ENCODE data around the gene MRPL43. TPM values are rescaled to one million over a fixed set of nuclear protein-coding genes. Genes with fewer than 3 reads are reported as not detected.

Gene MRPL43
- total and polyA plus RNA-seq, 2 experiments from 2014 or later, result 60.4 to 126 TPM

GRCh38 chr10:100995181-100995580 lies 7.9 kb upstream of the MRPL43 start (continued):
- TF ChIP-seq, protein P1, sequence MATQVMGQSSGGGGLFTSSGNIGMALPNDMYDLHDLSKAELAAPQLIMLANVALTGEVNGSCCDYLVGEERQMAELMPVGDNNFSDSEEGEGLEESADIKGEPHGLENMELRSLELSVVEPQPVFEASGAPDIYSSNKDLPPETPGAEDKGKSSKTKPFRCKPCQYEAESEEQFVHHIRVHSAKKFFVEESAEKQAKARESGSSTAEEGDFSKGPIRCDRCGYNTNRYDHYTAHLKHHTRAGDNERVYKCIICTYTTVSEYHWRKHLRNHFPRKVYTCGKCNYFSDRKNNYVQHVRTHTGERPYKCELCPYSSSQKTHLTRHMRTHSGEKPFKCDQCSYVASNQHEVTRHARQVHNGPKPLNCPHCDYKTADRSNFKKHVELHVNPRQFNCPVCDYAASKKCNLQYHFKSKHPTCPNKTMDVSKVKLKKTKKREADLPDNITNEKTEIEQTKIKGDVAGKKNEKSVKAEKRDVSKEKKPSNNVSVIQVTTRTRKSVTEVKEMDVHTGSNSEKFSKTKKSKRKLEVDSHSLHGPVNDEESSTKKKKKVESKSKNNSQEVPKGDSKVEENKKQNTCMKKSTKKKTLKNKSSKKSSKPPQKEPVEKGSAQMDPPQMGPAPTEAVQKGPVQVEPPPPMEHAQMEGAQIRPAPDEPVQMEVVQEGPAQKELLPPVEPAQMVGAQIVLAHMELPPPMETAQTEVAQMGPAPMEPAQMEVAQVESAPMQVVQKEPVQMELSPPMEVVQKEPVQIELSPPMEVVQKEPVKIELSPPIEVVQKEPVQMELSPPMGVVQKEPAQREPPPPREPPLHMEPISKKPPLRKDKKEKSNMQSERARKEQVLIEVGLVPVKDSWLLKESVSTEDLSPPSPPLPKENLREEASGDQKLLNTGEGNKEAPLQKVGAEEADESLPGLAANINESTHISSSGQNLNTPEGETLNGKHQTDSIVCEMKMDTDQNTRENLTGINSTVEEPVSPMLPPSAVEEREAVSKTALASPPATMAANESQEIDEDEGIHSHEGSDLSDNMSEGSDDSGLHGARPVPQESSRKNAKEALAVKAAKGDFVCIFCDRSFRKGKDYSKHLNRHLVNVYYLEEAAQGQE (IDR thresholded peaks at IDR 0.05; ENCODE audit: unreplicated experiment), result no peak
- TF ChIP-seq STAT1 (IDR thresholded peaks at IDR 0.05; ENCODE audit: unreplicated experiment), result no peak
- no peak for TF ChIP-seq POLR2AphosphoS5 (IDR thresholded peaks at IDR 0.05; ENCODE audit: low read depth)
- TF ChIP-seq EZH2 (IDR thresholded peaks at IDR 0.05; ENCODE audit: low read depth, unreplicated experiment), result no peak

DNA sequence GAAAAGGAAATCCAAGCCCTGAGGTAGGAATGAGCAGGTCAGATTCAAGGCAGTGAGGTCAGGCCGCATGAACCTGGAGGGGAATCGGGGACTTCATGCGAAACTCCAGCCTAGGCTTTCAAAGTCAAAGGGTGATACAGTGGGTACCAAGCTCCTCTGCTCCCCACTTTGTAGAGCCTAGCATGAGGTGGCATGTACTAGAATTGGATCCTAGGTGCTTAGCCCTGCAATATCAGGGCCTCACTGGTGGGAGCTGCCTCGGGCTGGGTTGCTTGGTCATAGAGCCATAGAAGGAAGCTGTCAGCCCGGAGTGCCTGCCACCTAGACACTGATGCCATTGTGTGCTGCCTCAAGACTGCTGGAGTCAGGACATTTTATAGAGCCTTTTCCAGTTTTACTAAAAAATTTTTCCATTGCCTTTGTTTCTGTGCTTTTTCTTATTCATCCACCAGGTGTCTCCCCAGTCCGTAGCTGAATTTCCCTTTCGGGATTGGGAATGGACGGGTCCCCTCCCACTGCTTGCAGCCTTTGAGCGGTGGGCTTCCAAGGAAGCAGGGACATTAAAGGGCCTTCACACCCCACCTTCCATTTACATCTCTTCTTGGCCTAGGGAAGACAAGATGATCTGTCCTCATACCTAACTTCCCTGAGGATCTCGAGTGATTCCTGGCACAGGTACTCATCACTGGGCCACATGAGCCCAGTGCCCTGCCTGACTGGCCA lies 6.8 kb upstream of the MRPL43 start:
- Mint-ChIP-seq H3K36me3 (ENCODE audit: low read depth) (peaks cover 48% of the 10 kb centered on the region), H3K4me3 (no peak overlapping the region), H3K27ac (0 out of 2 replicates have a peak overlapping the region, but pooled peaks have one; percentile 8), H3K9me3 (no peaks in the 10 kb centered on the region), H3K27me3 (ENCODE audit: insufficient read depth, low read depth, poor library complexity) (peaks cover 19% of the 10 kb centered on the region), H3K4me1 (peaks cover 32% of the 10 kb centered on the region)
- Histone ChIP-seq H3F3A (replicated peaks; ENCODE audit: low read depth) (peaks cover 36% of the 10 kb centered on the region), H3K27ac (ENCODE audit: low read depth) (0 out of 2 replicates have a peak overlapping the region, but pooled peaks have one; percentile 43), H4K20me1 (replicated peaks; ENCODE audit: insufficient read depth) (peaks cover 17% of the 10 kb centered on the region), H3K4me3 (no peak overlapping the region), H3K4me2 (no peak overlapping the region), H3K9me2 (ENCODE audit: insufficient read depth) (no peaks in the 10 kb centered on the region), H3K4me1 (ENCODE audit: insufficient read depth) (peaks cover 24% of the 10 kb centered on the region), H3K79me2 (replicated peaks; ENCODE audit: insufficient read depth) (peaks cover 18% of the 10 kb centered on the region), H2AFZ (no peak overlapping the region), H3K27me3 (ENCODE audit: insufficient read depth) (no peaks in the 10 kb centered on the region), H3K36me3 (ENCODE audit: insufficient read depth) (peaks cover 33% of the 10 kb centered on the region)
- ATAC-seq (no peak), DNase-seq (ENCODE audit: low spot score) (peak; percentile 74)
- TF ChIP-seq, protein P2, sequence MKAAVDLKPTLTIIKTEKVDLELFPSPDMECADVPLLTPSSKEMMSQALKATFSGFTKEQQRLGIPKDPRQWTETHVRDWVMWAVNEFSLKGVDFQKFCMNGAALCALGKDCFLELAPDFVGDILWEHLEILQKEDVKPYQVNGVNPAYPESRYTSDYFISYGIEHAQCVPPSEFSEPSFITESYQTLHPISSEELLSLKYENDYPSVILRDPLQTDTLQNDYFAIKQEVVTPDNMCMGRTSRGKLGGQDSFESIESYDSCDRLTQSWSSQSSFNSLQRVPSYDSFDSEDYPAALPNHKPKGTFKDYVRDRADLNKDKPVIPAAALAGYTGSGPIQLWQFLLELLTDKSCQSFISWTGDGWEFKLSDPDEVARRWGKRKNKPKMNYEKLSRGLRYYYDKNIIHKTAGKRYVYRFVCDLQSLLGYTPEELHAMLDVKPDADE (IDR thresholded peaks at IDR 0.05), result no peak
- TF ChIP-seq, protein P1 (IDR thresholded peaks at IDR 0.05; ENCODE audit: unreplicated experiment), result no peak
- TF ChIP-seq CTCF (conservative IDR thresholded peaks at IDR 0.05; ENCODE audit: low read depth in 2 of 2), result peak; percentile 74 to 75
